NCI-H526 treated with DMSO at 0.1 percent for 48 hours (cell line): Measurements from ENCODE around the gene CEP55.

Experiments
- DNase-seq: peaks from one replicate; lab custom pipeline; 2025; lab: John Stamatoyannopoulos, UW

CEP55 gene

DNA sequence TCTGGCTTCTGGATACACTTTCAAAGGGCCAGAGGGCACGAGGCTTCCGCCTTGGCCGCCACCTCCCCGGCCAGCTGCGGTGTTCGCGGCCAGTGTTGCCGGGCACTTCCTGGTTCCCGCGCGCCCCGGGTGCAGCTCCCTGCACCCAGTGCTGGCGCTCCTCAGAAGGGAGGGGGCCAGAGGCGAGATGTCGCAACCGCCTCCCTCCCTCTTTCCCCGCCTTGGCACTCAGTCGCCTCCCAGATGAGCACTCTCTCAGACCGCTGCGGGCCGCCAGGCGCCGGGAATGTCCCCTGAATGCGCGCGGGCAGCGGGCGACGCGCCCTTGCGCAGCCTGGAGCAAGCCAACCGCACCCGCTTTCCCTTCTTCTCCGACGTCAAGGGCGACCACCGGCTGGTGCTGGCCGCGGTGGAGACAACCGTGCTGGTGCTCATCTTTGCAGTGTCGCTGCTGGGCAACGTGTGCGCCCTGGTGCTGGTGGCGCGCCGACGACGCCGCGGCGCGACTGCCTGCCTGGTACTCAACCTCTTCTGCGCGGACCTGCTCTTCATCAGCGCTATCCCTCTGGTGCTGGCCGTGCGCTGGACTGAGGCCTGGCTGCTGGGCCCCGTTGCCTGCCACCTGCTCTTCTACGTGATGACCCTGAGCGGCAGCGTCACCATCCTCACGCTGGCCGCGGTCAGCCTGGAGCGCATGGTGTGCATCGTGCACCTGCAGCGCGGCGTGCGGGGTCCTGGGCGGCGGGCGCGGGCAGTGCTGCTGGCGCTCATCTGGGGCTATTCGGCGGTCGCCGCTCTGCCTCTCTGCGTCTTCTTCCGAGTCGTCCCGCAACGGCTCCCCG lies 70.2 kb downstream of the CEP55 start, which contains the start of gene FFAR4:
Gene FFAR4, plus strand, starts transcription at position 231 of the 842 bp plus-strand sequence. Its CDS starts 56 bp downstream, at position 287.
- DNase-seq, result no peak

DNA sequence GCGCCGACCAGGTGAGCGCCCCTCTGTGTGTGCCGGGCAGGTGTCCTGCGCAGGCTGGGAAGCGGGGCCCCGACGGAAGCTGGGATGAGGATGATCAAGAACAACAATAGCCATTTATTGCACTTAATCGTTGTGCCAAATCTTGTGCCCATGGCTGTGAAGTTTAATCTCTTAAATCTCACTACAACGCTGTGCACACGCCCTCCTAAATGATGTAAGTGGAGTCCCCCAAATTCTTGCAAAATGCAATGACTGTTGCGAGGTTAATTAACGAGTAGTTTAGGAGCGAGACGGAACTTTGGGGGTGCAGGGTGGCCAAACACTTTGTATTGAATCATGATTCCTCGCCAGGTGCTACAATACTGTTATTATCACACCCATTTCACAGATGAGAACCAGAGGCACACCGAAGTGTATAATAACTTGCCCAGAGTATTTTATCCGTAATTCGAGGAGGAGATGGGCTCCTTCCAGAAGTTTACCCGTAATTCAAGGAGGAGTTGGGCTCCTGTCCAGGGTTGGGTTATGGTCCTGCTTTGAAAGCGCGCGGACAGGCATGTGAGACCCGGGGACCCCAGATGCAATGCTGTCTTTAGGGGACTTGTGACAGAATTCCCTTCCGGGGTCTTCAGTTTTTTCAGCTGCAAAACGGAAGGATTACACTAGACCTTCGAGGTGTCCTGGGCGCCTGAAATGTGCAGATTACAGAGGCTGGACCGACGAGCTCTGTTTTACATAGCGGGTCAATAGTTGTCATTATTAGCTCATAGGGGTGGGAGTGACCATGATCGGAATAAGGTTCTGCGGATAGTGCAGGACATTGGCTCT lies 71.1 kb downstream of the CEP55 start:
- no peak for DNase-seq

DNA sequence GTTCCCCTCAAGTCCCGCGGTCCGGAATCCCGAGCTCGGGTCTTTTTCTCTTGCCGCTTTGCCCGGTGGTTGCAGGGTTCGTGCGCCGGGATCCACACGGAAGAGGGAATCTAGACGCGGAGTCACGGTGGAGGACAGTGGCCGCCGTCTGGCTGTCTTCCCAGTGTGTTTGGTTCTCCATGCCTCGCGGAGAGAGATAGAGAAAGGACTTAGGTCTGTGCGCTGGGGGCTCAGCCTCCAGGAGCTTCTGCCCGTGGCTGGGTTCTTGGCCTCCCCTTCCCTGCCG lies 71.6 kb downstream of the CEP55 start:
- DNase-seq, result no peak

DNA sequence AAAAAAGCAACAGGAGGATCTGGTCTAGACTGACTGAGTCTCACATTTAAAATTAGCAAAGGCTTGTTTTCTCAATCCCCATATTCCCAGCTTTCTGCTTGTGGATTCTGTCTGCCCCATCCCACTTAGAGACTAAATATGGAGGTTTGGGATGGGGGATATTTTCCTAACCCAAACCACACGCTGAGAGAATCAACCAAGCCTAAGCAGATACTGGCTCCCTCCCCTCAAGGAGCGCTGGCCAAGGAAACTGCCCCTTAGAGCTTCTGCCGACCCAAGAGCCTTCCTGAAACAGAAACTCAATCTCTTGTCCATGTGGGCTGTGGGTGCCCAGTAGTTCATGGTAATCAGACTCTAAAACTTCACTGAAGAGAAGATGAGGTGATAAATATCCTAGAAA lies 74.0 kb downstream of the CEP55 start:
- no peak for DNase-seq

DNA sequence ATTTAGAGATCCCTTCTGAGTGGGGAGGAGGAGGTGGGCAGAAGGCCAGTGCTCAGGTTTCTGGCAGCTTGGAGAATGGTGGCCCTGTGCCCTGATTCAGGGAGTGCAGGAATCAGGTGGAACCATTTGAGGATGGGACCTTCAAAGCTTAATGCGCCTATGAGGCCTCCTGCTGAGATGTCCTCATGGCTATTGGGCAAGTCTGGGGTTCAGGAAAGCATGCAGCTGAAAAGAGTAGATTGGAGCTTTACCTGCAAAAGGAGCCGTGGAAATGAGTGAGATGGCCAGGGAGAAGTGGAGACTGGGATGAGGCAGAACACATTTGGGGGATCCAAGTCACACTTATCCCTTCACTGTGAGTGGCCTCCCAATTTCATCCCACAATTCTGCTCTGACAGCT lies 76.2 kb downstream of the CEP55 start:
- no peak for DNase-seq

DNA sequence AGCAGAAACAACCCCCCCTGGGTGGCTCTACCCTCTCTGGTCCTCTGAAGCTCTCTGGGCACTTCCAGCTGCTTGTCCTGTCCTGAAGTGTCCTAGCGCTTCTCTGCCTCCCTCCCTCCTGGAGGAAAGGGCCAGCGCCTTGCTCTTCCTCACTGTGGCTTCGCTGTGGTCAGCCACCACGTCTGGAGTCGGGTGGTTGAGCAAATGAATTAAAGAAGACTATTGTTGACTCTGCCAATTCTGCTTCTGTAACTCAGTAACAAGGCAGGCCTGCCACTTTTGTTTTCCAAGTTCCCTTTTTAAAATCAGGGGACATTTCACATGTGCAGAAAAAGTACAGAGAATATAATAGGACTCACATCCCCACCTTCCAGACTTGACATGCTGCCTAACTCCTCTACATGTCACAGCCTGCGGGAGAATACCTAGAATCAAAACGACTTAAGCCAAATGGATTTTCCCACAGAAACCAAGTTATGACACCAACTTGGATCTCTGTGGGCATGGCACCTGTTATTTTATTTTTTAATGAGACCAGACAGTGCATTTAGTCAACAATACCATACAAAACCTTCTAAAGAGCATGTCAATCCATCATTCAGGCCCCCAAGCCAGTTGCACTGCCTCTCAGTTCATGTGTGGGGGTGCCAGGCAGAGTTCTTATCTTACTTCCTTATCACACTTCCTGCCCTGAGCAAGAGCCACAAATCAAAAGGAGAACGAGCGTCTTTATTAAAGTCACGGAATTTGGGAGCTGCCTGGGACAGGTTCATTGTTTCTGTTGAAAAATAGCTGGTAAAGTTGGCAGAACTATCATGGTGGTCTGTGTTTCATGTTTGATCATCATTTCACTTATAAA lies 76.9 kb downstream of the CEP55 start:
- DNase-seq, result no peak

DNA sequence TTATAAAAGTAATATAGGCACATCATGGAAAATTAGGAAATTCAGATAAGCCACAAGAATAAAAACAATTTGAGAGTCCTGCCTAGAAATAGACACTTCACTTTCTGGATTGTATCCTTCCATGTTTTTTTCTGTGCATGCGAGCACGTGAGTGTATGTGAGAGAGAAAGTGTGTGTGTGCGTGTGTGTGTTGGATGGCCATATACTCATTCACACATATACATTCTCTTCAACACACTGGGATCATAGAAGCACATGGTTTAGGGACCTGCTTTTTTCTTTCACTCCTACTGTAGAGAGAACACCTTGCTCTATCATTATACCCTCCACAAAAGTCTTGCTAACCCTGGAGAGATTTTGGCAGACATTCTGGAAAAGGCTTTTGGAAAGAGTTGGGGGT lies 77.5 kb downstream of the CEP55 start:
- DNase-seq, result no peak

DNA sequence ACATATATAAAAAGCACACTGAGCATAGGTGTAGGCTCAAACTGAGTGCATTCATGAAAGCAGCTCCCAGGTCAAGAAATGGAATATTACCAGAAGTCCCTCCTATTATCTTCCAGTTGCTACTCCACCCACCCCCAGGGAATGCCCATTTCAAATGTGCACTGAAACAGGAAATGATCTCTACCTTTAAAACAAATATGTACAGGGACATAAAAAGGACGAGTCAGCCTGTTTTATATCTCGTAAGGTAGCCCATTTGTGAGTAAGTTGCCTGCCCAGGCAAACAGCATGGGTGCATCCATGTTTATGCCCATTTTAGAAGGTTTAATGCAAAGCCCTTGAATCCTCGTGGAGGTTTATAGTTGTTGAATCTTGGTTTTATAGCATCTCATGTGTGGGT lies 80.5 kb downstream of the CEP55 start:
- no peak for DNase-seq

DNA sequence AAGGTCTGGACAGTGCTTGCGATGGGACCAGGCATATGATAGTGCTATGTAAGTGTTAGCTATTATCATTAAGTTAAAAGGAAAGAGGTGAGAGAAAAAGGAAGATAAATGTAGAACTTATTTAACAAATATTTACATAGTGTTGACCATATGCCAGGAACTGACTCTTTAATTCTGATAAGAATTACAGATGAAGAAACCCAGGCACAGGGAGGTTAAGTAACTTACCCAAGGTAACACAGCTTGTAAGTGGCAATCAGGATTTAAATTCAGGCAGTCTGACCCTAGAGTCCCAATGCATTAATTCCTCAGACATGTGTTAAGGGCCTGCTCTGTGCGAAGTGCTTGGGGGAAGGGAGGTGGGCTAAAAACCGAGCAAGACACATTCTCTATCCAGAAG lies 81.2 kb downstream of the CEP55 start:
- DNase-seq, result no peak
